Fibroblast of gingiva (primary cell): Measurements from ENCODE around the gene REM2.

Source experiments
- DNase-seq: peaks from one replicate; pipeline ENCODE4 v3.0.0-alpha.2; 2011; ENCODE audit warnings: low read depth

Gene REM2

DNA sequence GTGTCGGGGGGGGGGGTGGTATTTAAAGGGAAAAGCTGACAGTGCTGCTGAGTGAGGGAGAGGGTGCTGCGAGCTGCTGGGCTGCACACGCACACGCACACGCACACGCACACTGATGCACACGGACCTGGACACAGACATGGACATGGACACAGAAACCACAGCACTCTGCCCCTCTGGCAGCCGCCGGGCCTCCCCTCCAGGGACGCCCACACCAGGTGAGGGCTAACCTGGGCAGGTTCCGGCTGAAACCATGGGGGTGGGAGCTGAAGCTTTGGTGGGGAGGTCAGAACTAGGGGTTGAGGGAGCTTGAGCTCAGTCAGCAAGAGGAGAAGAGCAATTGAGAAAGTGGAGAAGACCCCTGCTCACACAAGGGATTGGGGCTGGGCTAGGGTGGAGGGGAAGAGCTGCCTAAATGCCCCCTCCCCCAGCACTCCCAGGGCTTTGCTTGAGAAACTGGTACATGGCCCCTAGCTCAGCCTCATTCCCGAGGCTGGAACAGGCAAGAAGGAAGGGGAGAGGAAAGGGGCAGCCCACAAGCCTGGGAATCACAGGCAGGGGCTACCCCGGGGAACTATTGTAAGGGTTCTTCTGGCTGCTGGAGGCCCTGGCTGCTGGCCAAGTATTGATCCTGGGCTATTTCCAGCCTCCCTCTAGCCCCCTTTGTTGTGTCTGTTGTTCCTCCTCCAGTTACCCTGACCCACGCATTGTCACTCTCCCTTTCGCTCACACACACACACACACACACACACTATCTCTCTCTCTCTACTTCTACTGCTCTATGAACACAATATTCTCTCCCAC, at the start of gene REM2:
Gene REM2, plus strand, starts transcription at position 50 of the 804 bp plus-strand sequence. Its CDS starts 66 bp downstream, at position 116.
- DNase-seq: no peak

GRCh38 chr14:22835505-22835904, 47.5 kb upstream of the REM2 start:
- no peak for DNase-seq

DNA sequence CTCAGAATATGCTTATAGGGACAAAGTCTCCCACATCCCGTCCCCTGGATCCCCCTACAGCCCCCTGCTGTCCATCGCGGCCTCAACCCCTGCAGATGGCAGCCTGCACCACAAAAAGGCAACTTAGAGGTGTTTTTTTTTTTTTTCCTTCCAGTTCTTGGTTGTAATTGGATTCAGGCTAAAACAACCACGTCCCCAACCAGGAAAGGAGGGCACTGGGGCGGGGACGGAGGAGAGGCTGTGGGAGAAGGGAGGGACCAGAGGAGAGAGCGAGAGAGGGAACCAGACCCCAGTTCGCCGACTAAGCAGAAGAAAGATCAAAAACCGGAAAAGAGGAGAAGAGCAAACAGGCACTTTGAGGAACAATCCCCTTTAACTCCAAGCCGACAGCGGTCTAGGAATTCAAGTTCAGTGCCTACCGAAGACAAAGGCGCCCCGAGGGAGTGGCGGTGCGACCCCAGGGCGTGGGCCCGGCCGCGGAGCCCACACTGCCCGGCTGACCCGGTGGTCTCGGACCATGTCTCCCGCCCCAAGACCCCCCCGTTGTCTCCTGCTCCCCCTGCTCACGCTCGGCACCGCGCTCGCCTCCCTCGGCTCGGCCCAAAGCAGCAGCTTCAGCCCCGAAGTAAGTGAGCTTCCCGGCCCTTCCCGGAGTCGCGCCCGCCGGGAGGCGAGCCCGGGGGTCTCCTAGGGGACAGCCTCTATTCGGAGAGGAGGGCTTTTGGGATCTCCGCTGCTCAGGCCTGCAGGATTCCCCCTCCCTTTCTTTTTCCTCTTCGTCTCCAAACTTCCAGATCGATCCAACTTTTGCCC, 46.5 kb upstream of the REM2 start, which contains the start of gene MMP14:
Gene MMP14, plus strand, starts transcription at position 285 of the 813 bp plus-strand sequence. Its CDS starts 233 bp downstream, at position 518.
- peak; percentile 95 for DNase-seq

- no peak for DNase-seq
These were observed 45.8 kb upstream of the REM2 start for GRCh38 chr14:22837114-22837749.

DNA sequence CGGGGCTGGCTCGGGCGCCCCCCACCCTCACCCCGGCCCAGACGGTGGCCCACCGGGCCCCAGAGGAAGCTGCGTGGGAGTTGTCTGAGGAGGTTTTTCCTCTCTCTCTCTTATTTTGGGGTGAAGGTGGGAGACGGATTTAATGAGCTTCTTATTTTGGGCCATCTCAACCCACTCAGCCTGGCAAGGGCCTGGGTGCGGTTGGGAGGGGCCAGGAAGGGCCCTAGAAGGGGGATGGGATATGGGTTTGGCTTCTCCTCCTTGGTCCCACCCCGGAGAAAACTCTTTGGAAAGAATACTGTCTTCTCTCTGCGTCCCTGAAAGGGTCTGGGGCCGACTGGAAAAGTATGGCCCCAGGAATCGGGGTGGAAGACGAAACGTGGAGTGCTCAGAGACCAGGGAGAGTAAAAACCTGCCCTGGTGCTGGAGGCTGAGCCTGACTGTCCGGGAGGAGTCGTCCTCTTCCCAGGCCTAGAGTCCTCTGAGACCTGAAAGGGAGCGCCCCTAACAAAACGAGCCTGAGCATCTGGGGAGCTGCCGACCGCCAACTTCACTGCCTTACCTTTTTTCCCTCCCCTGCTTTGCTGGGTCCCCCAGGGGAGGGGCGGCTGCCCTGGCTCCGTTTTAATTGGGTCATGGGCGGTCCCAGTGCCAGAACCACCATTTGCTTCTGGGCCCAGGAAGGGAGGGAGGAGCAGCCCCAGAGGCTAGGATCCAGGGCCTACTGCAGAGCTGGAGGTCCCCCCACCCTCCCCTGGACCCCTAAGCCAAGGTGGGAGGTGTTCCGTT, 45.1 kb upstream of the REM2 start:
- peak; percentile 76 for DNase-seq

- peak; percentile 63 for DNase-seq
These were observed 44.4 kb upstream of the REM2 start for GRCh38 chr14:22838631-22839041.

DNA sequence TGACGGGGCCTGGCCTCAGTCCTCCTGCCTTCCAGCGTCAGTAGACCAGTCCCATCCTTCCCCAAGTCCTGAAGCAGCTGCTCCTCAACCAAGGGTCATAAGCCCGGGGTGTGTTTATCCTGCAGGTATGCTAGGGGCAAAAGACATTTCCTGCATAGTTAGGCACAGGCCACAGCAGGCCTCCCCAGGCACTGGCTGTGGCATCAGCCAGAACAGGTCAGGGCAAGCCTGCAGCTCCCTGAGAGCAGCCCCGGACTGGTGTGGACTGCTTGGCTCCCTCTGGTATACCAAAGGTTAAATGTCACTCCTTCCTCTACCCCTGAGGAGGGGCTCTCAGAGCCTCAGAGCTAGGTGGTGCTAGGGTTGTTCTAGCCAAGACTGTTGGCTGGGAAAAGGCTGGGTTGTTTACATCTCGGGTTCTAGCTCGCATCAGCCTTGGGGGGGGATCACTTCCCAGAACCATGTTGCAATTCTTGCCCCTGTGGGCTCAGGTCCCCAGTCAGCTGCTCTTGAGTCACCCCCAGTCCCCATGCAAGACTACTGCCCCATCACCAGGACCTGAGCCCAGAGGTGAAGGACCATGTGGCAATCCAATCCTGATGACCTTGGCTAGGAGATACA, 43.8 kb upstream of the REM2 start:
- peak; percentile 90 for DNase-seq

DNA sequence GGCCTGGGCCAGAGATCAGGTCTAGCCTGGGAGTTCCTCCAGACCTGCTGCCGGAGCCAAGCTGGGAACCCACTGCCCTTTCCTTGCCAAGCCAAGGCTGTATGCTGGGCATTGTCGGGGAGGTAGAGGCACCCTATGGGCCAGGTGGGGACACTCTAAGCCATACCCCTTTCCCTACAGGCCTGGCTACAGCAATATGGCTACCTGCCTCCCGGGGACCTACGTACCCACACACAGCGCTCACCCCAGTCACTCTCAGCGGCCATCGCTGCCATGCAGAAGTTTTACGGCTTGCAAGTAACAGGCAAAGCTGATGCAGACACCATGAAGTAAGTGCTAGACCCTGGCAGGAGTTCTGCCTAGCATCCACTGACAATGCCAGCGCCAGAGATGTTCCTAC, 41.7 kb upstream of the REM2 start:
- DNase-seq: no peak

GRCh38 chr14:22841769-22842168, 41.3 kb upstream of the REM2 start:
- DNase-seq: no peak

DNA sequence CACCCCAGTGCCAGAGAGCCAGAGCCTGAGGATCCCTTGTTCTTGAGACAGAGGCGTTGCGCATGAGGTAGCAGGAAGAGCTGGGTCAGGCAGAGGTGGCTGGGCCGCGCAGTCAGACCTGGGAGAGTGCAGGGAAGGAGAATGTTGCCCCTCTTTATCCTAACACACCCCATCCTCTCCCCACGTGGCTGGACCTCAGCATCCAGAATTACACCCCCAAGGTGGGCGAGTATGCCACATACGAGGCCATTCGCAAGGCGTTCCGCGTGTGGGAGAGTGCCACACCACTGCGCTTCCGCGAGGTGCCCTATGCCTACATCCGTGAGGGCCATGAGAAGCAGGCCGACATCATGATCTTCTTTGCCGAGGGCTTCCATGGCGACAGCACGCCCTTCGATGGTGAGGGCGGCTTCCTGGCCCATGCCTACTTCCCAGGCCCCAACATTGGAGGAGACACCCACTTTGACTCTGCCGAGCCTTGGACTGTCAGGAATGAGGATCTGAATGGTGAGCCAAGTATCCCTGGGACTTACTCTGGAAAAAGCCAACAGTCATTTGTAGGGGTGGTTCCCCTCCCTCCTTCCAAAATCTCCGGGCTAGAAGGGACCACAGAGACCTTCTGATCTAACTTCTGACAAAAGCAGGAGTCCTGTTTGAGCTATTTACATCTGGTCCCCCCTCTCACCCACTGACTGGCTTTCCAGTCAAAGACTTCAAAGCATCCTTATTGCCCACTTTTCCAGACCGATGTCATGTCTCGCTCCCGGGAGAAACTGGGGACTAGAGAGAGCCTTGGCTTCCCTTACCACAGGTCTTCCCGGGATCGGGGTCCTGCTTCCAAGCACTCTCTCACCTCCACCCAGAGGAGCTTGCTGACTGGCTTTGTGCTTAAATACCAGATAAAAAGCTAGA, 40.6 kb upstream of the REM2 start:
- DNase-seq: no peak

DNA sequence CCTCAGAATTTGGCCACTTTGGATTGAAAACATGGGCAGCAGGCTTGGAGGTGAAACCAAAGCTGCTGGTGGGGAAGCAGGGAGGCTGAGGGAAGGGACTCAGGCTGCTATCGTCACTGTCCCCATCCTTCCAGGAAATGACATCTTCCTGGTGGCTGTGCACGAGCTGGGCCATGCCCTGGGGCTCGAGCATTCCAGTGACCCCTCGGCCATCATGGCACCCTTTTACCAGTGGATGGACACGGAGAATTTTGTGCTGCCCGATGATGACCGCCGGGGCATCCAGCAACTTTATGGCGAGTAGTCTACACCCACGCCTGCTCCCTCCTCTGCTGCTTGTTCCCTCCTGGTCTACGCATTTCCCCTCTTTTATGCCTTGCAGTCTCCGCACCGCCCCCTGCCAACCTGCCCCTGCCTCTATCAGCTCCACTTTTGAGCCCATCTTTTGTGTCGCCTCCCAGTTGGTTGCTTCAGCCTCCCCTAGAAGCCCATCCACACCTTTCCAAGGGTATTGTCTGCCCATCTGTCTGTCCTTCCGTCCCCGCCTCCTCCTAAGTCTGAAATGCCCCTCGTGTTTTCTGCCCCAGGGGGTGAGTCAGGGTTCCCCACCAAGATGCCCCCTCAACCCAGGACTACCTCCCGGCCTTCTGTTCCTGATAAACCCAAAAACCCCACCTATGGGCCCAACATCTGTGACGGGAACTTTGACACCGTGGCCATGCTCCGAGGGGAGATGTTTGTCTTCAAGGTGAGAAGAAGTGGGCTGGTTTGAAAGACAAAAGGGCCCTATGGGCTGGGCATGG, 39.7 kb upstream of the REM2 start:
- no peak for DNase-seq

- DNase-seq: no peak
These were observed 38.6 kb upstream of the REM2 start for GRCh38 chr14:22844221-22845102.

DNA sequence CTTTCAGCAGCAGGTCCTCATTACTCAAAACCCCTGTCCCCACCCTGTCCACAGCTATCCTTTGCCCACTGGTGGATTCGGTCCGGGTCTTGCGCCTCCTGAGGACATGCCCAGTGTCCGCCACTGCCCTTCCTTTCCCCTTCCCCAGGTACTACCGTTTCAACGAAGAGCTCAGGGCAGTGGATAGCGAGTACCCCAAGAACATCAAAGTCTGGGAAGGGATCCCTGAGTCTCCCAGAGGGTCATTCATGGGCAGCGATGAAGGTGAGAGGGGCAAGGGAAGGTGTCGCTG, 38.0 kb upstream of the REM2 start:
- DNase-seq: no peak

GRCh38 chr14:22845821-22846625, 37.0 kb upstream of the REM2 start:
- no peak for DNase-seq

GRCh38 chr14:22846811-22847307, 36.2 kb upstream of the REM2 start:
- DNase-seq: no peak

- DNase-seq: peak; percentile 74
These were observed 35.2 kb upstream of the REM2 start for GRCh38 chr14:22847661-22848341.
